ENCODE data around the gene GFOD2.
"Not testable (repeated sequence)": the region's sequence is repeated elsewhere in the genome, so short reads cannot be mapped to it uniquely, and the experiment has no call there.

GFOD2 gene

DNA sequence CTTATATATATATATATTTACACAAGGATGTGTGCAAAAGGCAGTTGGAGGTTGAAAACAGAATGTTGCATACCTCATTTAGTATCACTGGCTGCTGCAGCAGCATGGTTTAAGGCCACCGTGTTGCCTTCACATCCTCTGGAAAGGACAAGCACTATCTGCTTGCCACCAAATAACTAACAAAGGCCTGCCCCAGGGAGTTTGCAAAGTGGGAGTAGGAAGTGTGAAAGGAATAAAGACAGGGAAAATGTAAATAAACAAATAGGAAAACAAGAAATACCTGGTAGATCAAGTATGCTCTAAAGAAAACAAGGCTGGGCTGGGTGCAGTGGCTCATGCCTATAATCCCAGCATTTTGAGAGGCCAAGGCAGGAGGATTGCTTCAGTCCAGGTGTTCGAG, 33.5 kb upstream of the GFOD2 start:
- Histone ChIP-seq H3K4me1 (ENCODE audit: control insufficient read depth in 1 of 2, insufficient read depth in 2 of 2, low read length in 2 of 2) (no peaks in the 10 kb centered on the region), H3K36me3 (ENCODE audit: control insufficient read depth in 1 of 2, insufficient read depth in 2 of 2, low read length in 2 of 2) (peaks cover 0 to 11% of the 10 kb centered on the region in 2 donors), H3K27me3 (ENCODE audit: low read depth, low read length) (no peaks in the 10 kb centered on the region), H3K9me3 (ENCODE audit: control insufficient read depth in 1 of 2, low read length in 2 of 2) (no peaks in the 10 kb centered on the region), H3K27ac (ENCODE audit: low read length) (no peak overlapping the region), H3K4me3 (ENCODE audit: low read depth in 1 of 2, low read length in 2 of 2) (no peak overlapping the region)

DNA sequence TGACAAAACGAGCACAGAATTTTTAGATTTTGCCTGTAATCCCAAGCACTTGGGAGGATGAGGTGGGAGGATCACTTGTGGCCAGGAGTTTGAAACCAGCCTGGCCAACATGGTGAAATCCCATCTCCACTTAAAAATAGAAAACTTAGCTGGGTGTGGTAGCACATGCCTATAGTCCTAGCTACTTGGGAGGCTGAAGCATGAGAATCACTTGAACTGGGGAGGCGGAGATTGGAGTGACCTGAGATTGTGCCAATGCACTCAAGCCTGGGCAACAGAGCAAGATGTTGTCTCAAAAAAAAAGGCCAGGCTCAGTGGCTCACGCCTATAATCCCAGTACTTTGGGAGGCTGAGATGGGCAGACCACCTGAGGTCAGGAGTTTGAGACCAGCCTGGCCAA, 32.2 kb upstream of the GFOD2 start:
- not testable (repeated sequence) for H3K27me3 ChIP-seq (ENCODE audit: low read depth, low read length); H3K4me1 ChIP-seq (ENCODE audit: control insufficient read depth in 1 of 2, insufficient read depth in 2 of 2, low read length in 2 of 2); H3K9me3 ChIP-seq (ENCODE audit: control insufficient read depth in 1 of 2, low read length in 2 of 2); H3K4me3 ChIP-seq (ENCODE audit: low read depth in 1 of 2, low read length in 2 of 2); H3K27ac ChIP-seq (ENCODE audit: low read length); H3K36me3 ChIP-seq (ENCODE audit: control insufficient read depth in 1 of 2, insufficient read depth in 2 of 2, low read length in 2 of 2)

DNA sequence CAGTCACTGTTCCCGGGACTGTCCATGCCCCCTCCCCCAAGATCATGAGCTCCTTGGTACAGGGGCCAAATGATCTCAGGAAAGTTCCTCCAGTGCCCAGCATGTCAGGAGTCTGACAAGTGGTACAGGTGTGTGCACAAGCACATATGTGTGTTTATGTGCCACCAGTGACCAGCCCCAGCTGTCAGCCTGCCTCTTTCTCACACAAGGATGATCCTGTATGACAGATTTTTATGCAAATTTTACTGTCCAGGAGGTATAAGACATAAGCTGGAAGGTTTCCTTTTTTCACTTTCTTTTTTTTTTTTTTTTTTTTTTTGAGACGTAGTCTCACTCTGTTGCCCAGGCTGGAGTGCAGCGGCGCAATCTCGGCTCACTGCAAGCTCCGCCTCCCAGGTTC, 31.4 kb upstream of the GFOD2 start:
- H3K4me3 ChIP-seq (ENCODE audit: low read depth in 1 of 2, low read length in 2 of 2) = no peak overlapping the region
- no peaks in the 10 kb centered on the region for H3K27me3 ChIP-seq (ENCODE audit: low read depth, low read length)
- H3K27ac ChIP-seq (ENCODE audit: low read length) = no peak overlapping the region
- H3K36me3 ChIP-seq (ENCODE audit: control insufficient read depth in 1 of 2, insufficient read depth in 2 of 2, low read length in 2 of 2) = peaks cover 0 to 4% of the 10 kb centered on the region in 2 donors
- no peaks in the 10 kb centered on the region for H3K4me1 ChIP-seq (ENCODE audit: control insufficient read depth in 1 of 2, insufficient read depth in 2 of 2, low read length in 2 of 2)
- H3K9me3 ChIP-seq (ENCODE audit: control insufficient read depth in 1 of 2, low read length in 2 of 2) = no peaks in the 10 kb centered on the region

DNA sequence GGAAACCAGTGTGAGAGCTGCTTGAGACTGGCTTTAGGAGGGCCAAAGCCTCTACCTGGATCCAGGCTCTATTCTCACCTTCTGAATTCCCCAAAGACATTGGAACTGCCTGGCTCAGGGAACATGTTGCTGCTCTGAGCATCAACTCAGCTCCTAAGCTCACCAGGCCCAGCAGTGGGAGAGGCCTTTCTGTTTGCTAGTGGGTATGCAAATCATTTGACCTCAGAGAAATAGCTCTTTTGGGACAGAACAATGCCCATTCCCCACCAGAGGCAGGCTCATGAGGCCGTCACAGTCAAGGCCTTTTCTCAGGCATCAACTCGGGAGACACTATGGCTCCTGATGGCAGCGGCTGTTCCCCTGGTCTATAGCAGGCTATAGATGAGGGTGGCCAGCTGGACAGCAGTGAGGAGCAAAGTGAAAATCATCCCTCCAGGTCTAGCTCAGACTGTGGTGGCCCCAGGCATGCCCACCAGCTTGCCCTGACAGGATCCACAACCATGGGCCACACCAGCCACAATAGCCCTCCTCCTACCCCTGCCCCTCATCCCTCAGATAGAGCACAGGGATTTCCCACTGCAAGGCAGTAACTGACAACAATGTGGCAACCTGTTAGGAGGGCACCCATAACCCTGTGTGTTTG, 30.4 kb upstream of the GFOD2 start:
- no peak overlapping the region for H3K27ac ChIP-seq (ENCODE audit: low read length)
- H3K36me3 ChIP-seq (ENCODE audit: control insufficient read depth in 1 of 2, insufficient read depth in 2 of 2, low read length in 2 of 2) = peaks cover under 1 to 5% of the 10 kb centered on the region in 2 donors
- H3K4me3 ChIP-seq (ENCODE audit: low read depth in 1 of 2, low read length in 2 of 2) = no peak overlapping the region
- no peaks in the 10 kb centered on the region for H3K4me1 ChIP-seq (ENCODE audit: control insufficient read depth in 1 of 2, insufficient read depth in 2 of 2, low read length in 2 of 2)
- H3K9me3 ChIP-seq (ENCODE audit: control insufficient read depth in 1 of 2, low read length in 2 of 2) = no peaks in the 10 kb centered on the region
- no peaks in the 10 kb centered on the region for H3K27me3 ChIP-seq (ENCODE audit: low read depth, low read length)

DNA sequence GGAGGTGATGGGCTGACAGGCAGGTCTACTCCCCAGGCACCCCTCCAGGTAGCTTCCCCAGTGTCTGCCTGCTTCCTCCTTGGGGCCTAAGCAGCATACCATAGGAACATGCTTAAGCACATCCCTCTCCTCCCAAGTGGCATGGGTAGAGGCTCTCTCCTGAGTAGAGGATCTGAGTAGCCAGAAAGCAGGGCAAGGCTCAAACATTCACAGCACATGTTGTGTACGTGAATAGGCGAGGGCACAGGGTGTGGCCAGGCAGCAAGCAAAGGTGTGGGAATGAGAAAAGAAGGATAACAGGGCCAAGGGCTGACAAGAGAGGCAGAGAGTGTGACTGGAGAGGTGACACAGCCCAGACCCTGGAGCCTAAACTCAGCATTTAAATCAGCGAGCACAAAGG, 29.7 kb upstream of the GFOD2 start:
- no peaks in the 10 kb centered on the region for H3K27me3 ChIP-seq (ENCODE audit: low read depth, low read length)
- no peaks in the 10 kb centered on the region for H3K9me3 ChIP-seq (ENCODE audit: control insufficient read depth in 1 of 2, low read length in 2 of 2)
- H3K4me1 ChIP-seq (ENCODE audit: control insufficient read depth in 1 of 2, insufficient read depth in 2 of 2, low read length in 2 of 2) = no peaks in the 10 kb centered on the region
- no peak overlapping the region for H3K27ac ChIP-seq (ENCODE audit: low read length)
- H3K36me3 ChIP-seq (ENCODE audit: control insufficient read depth in 1 of 2, insufficient read depth in 2 of 2, low read length in 2 of 2) = peaks cover 8 to 12% of the 10 kb centered on the region in 2 donors
- H3K4me3 ChIP-seq (ENCODE audit: low read depth in 1 of 2, low read length in 2 of 2) = no peak overlapping the region

DNA sequence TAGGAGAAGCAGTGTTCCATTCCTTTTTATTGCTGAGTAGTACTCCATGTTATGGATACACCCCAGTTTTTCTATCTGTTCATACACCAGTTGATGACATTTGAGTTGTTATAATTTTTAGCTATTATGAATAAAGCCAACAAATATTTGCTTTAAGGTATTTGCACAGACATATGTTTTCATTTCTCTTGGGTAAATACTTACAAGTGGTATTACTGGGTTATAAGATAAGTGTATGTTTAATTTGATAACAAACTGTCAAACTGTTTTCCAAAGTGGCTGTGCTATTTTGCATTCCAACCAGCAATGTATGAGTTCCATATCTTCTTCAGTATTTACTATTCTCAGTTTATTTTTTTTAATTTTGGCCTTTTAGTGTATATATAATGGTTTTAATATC, 27.7 kb upstream of the GFOD2 start:
- H3K4me1 ChIP-seq (ENCODE audit: control insufficient read depth in 1 of 2, insufficient read depth in 2 of 2, low read length in 2 of 2) = no peaks in the 10 kb centered on the region
- H3K9me3 ChIP-seq (ENCODE audit: control insufficient read depth in 1 of 2, low read length in 2 of 2) = no peaks in the 10 kb centered on the region
- H3K27ac ChIP-seq (ENCODE audit: low read length) = no peak overlapping the region
- no peak overlapping the region for H3K4me3 ChIP-seq (ENCODE audit: low read depth in 1 of 2, low read length in 2 of 2)
- peaks cover 26 to 28% of the 10 kb centered on the region in 2 donors for H3K36me3 ChIP-seq (ENCODE audit: control insufficient read depth in 1 of 2, insufficient read depth in 2 of 2, low read length in 2 of 2)
- no peaks in the 10 kb centered on the region for H3K27me3 ChIP-seq (ENCODE audit: low read depth, low read length)

DNA sequence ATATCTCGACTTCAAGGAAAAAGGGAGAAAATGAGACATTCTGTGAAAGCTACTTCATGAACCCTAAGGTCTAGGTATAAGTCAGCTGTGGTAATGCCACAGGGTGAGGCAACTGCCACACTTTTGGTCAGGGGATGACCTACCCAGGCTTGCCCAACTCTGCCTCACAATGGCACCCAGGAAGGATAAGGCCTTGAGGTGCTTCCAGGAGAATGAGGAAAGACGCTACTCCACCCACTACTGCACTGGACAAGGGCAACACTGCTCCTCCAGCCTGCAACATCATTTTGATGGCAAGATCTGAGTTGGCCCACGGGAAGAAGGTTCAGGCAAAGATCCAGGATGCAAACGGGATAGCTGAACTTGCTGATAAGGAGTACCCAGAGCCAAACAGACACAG, 22.0 kb upstream of the GFOD2 start:
- Histone ChIP-seq H3K4me1 (ENCODE audit: control insufficient read depth in 1 of 2, insufficient read depth in 2 of 2, low read length in 2 of 2) (no peaks in the 10 kb centered on the region), H3K27ac (ENCODE audit: low read length) (no peak overlapping the region), H3K9me3 (ENCODE audit: control insufficient read depth in 1 of 2, low read length in 2 of 2) (no peaks in the 10 kb centered on the region), H3K36me3 (ENCODE audit: control insufficient read depth in 1 of 2, insufficient read depth in 2 of 2, low read length in 2 of 2) (peaks cover 37 to 48% of the 10 kb centered on the region in 2 donors), H3K27me3 (ENCODE audit: low read depth, low read length) (no peaks in the 10 kb centered on the region), H3K4me3 (ENCODE audit: low read depth in 1 of 2, low read length in 2 of 2) (no peak overlapping the region)

DNA sequence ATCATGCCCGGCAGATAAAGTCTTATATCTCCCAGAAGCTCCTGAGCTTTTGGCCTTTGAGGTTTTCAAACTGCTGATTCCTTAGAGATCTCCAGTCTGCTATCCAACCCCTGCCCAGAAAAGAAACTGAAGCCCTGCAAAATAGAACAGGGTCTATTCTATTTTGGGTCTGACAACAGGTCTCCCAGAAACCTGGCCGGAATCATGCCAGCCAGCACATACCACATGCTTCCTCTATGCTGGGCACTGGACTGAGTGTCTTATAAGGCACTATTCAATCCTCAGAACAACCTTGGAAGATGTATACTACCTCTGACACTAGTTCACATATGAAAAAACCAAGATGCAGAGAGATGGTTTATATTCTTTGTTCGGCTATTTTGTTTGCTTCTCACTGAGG, 21.3 kb upstream of the GFOD2 start:
- Histone ChIP-seq H3K9me3 (ENCODE audit: control insufficient read depth in 1 of 2, low read length in 2 of 2) (no peaks in the 10 kb centered on the region), H3K36me3 (ENCODE audit: control insufficient read depth in 1 of 2, insufficient read depth in 2 of 2, low read length in 2 of 2) (peaks cover 37 to 48% of the 10 kb centered on the region in 2 donors), H3K4me3 (ENCODE audit: low read depth in 1 of 2, low read length in 2 of 2) (no peak overlapping the region), H3K27me3 (ENCODE audit: low read depth, low read length) (no peaks in the 10 kb centered on the region), H3K27ac (ENCODE audit: low read length) (no peak overlapping the region), H3K4me1 (ENCODE audit: control insufficient read depth in 1 of 2, insufficient read depth in 2 of 2, low read length in 2 of 2) (no peaks in the 10 kb centered on the region)

DNA sequence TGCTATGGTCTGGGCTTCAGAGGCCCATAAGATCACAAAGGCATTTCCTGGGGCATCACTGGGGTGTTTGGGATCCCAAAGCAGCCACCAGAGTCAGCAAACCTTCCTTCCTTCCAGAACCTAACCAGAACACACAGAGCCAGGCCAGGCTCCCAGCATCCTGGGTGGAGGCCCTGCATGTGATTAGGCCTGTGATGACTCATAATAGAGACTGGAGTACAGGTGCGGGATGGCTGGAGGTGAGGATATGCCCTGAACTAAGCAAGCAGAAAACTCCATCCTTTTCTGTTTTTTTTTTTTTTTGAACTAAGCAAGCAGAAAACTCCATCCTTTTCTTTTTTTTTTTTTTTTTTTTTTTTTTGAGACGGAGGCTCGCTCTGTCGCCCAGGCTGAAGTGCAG, 17.7 kb upstream of the GFOD2 start:
- Histone ChIP-seq H3K27ac (ENCODE audit: low read length) (no peak overlapping the region), H3K27me3 (ENCODE audit: low read depth, low read length) (no peaks in the 10 kb centered on the region), H3K36me3 (ENCODE audit: control insufficient read depth in 1 of 2, insufficient read depth in 2 of 2, low read length in 2 of 2) (peaks cover 15 to 35% of the 10 kb centered on the region in 2 donors)

DNA sequence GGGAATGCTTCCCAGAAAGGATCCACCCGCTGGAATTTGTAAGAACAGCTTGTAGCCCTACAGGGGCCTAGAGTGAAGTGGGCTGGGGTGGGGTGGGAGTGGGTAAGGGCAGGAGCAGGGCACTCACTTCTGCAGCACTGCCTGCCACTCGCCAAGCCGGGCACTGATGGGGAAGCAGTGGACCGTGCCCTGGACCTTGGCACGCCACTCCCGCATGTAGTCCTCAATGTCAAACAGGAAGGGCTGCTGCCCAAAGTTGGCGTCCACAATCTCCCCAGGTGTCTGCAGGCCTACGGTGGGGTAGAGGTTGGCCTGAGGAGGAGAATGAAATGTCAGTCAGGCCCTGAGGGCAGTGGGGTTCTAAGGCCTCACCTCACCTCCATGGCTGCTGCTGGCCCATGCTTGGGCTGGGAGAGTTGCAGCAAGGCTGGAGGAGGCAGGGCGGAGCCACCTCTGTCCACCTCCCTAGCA, 15.7 kb upstream of the GFOD2 start:
- no peaks in the 10 kb centered on the region for H3K27me3 ChIP-seq (ENCODE audit: low read depth, low read length)

More for the DNA sequence above, 17.7 kb upstream of the GFOD2 start:
- no peak overlapping the region for H3K4me3 ChIP-seq (ENCODE audit: low read depth in 1 of 2, low read length in 2 of 2)
- no peaks in the 10 kb centered on the region for H3K9me3 ChIP-seq (ENCODE audit: control insufficient read depth in 1 of 2, low read length in 2 of 2)
- no peaks in the 10 kb centered on the region for H3K4me1 ChIP-seq (ENCODE audit: control insufficient read depth in 1 of 2, insufficient read depth in 2 of 2, low read length in 2 of 2)

DNA sequence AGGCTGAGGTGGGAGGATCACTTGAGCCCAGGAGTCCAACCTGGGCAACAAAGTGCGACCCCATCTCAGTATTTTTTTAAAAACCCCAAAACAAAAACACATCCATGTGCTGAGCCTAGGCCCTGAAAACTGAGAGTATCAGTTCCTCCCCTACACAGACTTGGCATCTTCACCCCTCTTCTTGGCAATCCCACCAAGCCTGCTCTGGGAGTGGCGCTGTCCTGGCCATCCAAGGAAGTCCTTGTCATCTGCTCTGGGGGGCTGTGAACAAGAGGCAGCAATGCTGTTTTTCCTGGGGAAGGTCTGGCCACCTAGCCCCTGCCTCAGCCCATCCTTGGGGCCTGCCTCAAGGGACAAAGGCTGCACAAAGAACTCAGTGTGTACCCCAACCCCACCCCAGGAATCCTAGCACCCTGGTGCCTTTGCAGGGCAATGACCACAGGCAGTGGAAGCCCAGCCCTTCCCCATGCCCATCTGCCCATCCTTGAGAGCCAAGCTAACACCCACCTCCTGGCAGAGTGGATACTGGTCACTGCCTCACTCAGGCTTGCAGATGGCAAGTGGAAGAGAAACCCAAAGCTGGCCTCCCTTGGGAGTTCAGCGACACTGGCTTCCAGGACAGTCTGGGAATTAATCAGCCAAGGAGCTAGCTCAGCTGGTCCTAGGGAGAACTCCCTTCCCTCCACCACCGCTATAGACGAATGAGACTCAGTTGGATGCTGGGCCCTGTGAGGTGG, 14.8 kb upstream of the GFOD2 start:
- H3K4me3 ChIP-seq (ENCODE audit: low read depth in 1 of 2, low read length in 2 of 2) = no peak overlapping the region
- peaks cover 26 to 44% of the 10 kb centered on the region in 2 donors for H3K36me3 ChIP-seq (ENCODE audit: control insufficient read depth in 1 of 2, insufficient read depth in 2 of 2, low read length in 2 of 2)
- H3K27me3 ChIP-seq (ENCODE audit: low read depth, low read length) = no peaks in the 10 kb centered on the region
- H3K4me1 ChIP-seq (ENCODE audit: control insufficient read depth in 1 of 2, insufficient read depth in 2 of 2, low read length in 2 of 2) = no peaks in the 10 kb centered on the region
- no peak overlapping the region for H3K27ac ChIP-seq (ENCODE audit: low read length)
- H3K9me3 ChIP-seq (ENCODE audit: control insufficient read depth in 1 of 2, low read length in 2 of 2) = no peaks in the 10 kb centered on the region

More for the DNA sequence above, 15.7 kb upstream of the GFOD2 start:
- Histone ChIP-seq H3K27ac (ENCODE audit: low read length) (no peak overlapping the region), H3K4me3 (ENCODE audit: low read depth in 1 of 2, low read length in 2 of 2) (no peak overlapping the region), H3K9me3 (ENCODE audit: control insufficient read depth in 1 of 2, low read length in 2 of 2) (no peaks in the 10 kb centered on the region), H3K36me3 (ENCODE audit: control insufficient read depth in 1 of 2, insufficient read depth in 2 of 2, low read length in 2 of 2) (peaks cover 23 to 40% of the 10 kb centered on the region in 2 donors), H3K4me1 (ENCODE audit: control insufficient read depth in 1 of 2, insufficient read depth in 2 of 2, low read length in 2 of 2) (no peaks in the 10 kb centered on the region)

All from muscle layer of duodenum (tissue), 2 donors.